GM19328 (cell line): ENCODE data around the gene SETDB2.

Experiments
- ATAC-seq: cut with Tn5 transposase; IDR thresholded peaks from one replicate; pipeline ENCODE4 v1.9.1; 2021; ENCODE audit warnings: mild to moderate bottlenecking, moderate library complexity; ENCODE audit not compliant: unreplicated experiment

Gene SETDB2

DNA sequence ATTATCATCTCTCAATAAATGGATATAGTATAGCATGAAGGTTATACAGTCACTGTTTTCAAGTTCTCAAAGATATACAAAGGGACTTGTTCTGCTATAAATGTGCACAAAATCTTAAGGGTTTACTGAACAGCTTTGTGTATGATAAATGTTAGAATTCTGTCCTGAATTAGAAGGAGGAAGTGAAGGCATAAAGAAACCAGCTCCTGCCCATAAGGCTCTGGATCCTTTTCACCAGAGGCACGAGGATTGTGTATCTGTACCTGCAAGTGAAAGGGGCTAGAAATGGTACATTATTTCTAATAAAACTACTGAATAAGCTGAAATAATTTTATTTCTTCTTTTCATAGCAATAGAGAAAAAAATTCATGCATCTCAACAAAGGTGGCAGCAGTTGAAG is 84.1 kb downstream of the SETDB2 start:
- ATAC-seq = no peak

DNA sequence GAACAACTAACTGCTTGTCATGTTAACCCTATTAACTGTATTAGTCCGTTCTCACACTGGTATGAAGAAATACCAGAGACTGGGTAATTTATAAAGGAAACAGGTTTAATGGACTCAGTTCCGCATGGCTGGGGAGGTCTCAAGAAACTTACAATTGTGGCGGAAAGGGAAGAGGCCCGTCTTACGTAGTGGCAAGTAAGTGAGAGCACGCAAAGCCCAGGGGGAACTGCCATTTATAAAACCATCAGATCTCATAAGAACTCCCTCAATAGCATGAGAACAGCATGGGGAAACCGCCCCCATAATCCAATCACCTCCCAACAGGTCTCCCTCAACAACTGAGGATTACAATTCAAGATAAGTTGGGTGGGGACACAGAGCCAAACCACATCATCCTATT is 86.4 kb downstream of the SETDB2 start:
- ATAC-seq = no peak

DNA sequence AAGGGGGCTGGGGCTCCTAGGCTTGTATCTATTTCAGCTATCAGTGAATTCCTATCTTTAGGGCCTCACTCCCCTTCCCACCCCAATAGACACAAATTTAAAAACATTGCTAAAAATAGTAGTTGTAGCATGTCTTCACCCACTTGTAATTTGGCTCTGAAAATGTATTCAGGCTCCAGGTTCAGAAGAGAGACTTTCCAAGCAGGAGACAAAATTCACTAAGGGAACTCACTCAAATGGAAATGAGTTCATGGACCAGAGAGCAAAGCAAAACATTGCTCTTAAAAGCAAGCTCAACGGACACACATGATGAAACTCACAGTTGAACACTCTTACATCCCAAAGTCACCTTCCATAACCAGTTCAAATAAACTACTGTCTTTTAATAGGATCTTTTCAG is 88.5 kb downstream of the SETDB2 start:
- ATAC-seq = no peak

DNA sequence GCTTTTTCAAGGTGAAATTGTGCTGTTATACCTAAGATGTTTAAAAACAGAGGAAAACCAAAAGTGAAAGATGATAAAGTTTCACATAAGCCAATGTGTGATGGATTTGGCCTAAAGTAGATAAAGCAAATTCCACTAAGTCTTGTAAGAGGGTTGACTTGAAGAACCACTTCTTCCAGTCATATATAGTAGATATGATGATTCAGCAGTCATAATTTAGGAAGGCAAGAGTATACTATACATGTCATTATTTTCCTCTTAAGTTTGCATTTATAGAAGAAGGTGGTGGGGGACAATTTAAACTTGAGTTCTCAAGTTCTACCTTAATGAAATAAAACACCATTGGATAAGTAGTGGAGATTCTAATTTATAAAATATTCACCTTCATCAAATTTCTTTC is 88.9 kb downstream of the SETDB2 start:
- no peak for ATAC-seq

DNA sequence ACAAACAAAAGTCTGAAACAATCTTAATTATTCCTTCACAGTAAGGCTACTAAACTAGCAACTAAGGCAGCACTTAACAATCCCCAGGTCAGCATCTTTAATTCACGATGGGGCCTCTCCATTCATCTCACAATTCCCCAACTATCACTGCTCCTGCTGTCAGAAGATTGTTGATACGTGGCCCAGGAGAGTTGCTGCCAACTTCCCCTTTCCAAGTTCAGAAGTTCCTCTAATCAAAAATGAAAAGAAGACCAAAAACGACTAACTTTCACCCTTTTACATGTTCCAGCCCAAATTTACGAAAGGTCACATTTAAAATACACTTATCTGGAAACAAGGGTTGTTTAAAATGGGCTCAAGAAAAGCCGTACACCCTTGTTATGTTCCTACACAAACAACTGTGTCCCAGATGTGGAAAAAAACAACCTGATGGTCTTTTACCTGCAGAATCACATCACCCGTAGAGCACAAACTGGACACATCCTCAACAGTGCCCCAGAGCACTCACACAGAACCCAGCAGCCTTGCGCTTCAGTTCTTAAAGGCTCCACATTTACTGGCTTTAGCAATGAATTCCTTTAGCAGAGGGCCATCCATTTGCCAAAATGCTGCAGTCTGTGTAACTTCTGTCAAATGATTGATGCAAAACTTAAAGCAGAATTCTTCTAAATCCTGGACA is 89.7 kb downstream of the SETDB2 start:
- ATAC-seq = no peak

DNA sequence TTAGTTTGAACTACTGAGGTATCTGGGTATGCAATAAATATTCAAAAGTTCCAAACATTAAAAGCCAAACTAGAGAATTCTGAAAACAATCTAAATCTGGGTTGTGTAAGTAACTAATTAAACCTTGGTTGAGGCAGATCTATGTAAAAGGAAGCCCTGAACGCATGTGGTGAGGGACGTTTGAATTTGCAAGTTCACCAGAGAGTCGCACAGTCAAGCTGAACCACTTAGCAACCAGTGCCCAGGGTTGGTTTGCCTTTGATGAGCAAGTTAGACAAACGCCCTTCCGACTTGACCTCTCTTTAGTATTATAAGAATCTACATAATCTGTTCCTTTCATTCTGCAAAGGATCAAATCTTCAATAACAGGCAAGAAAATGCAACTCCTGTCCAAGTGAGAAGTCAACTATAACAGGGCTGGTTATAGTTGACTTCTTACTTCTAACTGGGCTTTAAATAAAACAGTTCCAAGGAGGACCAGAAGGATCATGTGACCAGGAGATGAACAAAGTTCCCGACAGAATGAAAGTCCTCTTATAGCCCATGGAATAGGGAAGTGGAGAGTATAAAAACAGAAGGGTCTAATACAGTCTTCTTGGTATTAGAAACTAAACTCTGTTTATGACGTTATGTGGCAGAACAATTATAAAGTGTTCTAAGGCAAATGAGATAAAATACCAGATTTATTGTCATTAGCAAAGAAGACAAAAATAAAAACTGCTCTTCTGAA is 92.2 kb downstream of the SETDB2 start:
- no peak for ATAC-seq

DNA sequence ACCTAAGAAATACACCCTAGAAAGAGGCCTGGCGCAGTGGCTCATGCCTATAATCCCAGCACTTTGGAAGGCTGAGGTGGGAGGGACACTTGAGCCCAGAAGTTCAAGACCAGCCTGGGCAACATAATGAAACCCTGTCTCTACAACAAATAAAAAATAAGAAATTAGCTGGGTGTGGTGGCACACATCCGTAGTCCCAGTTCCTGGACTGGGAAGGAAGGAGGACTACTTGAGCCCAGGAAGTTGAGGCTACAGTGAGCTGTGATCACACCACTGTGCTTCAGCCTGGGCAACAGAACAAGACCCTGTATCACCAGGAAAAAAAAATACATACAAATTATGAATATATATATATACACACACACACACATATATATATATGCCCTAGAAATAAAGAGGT is 94.3 kb downstream of the SETDB2 start:
- ATAC-seq = no peak

DNA sequence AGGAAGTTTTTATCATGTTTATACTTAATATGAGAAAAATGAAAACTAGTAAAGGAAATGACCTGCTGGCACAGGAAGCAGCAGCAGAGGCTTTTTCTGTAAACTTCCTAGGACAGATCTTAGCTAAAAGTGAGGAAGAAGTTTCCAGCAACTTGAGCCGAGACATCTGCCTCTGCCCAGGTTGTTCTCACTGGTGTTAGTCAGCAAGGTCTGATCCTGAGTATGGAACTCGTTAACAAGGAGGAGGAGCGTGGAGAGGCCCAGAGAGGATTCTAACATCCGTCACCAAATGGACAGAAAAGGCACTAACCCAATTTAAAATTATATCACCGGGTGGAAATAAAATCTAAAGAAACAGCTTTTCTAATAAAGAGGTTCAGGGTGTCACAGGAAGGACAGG is 95.2 kb downstream of the SETDB2 start:
- no peak for ATAC-seq

DNA sequence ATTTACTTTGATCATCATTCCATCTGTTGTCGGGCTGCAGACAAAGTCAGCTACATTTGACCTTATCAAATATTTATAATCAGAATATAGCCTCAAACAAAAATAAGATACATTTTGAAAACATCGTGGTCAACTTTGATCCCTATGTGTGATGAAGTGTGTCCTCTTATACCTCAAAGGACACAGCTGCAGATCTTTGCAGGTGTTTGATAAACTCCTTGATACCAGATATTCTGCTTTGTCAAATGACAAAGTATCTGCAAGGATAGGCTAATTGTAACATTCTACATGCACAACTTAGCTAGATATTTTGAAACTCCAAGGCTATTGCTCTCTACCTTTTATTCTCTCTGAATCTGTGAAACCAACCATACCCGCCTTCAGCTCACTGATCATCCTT is 95.7 kb downstream of the SETDB2 start:
- no peak for ATAC-seq

DNA sequence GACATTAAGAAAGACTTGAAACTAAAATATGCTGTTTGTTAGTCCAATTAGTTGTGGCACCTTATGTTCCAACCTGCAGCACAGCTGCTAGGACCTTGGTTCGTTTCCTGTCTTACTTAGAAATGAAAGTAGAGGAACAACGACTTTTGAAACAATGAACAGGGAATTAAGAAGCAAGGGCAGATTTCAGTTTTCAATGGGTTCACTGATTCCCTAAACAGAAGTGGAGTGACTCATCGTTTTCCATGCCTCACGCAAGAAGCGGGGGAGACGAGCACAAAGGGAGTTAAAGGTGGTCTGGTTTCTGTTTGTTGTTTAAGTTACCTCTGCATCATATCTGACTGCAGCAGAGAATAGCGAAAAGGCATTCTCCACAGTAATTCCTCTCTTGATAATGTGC is 96.5 kb downstream of the SETDB2 start:
- ATAC-seq = no peak

DNA sequence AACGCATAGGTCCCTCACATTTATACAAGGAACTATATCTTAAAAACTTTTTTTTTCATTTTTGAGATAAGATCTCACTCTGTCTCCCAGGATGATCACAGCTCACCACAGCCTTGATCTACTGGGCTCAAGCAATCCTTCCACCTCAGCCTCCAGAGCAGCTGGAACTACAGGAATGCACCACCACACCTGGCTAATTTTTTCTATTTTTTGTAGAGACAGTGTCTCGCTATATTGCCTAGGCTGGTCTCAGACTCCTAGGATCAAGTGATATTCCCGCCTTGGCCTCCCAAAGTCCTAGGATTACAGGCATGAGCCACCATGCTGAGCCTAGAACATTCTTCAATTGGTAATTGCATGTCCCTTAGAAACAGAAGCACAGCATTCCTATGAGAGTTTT is 99.6 kb downstream of the SETDB2 start:
- ATAC-seq = no peak
